Psoas muscle (tissue), 8 donors: ENCODE measurements around the gene SCN9A. TPM values are rescaled to one million over a fixed set of nuclear protein-coding genes. Genes with fewer than 3 reads are reported as not detected.

ENCODE experiments used
- ATAC-seq, 4 donors: fragments of 200-7000 bp; cut with Tn5 transposase; one replicate each; pipeline ENCODE4 v1.9.1; 2020; ENCODE audit warnings: moderate library complexity in 3 of 4, mild to moderate bottlenecking in 2 of 4
- DNase-seq, 2 donors: peaks; one replicate each; pipeline ENCODE4 v3.0.0-alpha.2; 2020
- H3K27ac ChIP-seq: fragments of 200-600 bp; one replicate; pipeline ENCODE4 v1.8.0; 2022
- H3K27me3 ChIP-seq, 3 donors: fragments of 200-600 bp in 1 of 3; one replicate each; pipeline versions ENCODE4 v1.6.1 to v1.8.0; 2013 to 2022; ENCODE audit warnings: low read length in 2 of 3, mild to moderate bottlenecking in 2 of 3, moderate library complexity in 1 of 3; ENCODE audit not compliant: insufficient read depth in 3 of 3
- H3K36me3 ChIP-seq, 2 donors: fragments of 200-600 bp in 1 of 2; one replicate each; pipeline versions ENCODE4 v1.6.1 to v1.8.0; 2013 to 2022; ENCODE audit warnings: low read depth in 1 of 2, mild to moderate bottlenecking in 1 of 2, moderate library complexity in 1 of 2; ENCODE audit not compliant: insufficient read depth in 1 of 2
- H3K4me1 ChIP-seq: fragments of 200-600 bp; one replicate; pipeline ENCODE4 v1.8.0; 2022
- H3K4me3 ChIP-seq: fragments of 200-600 bp; one replicate; pipeline ENCODE4 v1.8.0; 2022; ENCODE audit warnings: mild to moderate bottlenecking
- H3K9me3 ChIP-seq: fragments of 200-600 bp; one replicate; pipeline ENCODE4 v1.8.0; 2022
- WGBS, 3 donors: extraction: QIAGEN DNeasy Blood & Tissue Kit; methylation state at CpG; one replicate each; pipeline versions ENCODE4 v1.1.6 to v1.1.7; 2013; 5-methylcytosine and 5-hydroxymethylcytosine counted together
- intact Hi-C, 2 donors: fragments of 100-400 bp; cut with DNase I; formaldehyde crosslinking; loops; one replicate each; pipeline versions ENCODE4 v1.11.0 to v1.14.2; 2022
- polyA plus RNA-seq, 3 donors: library from polyadenylated mRNA; stranded (reverse); fragments of 200-250 nt; gene quantifications; one replicate each; pipeline ENCODE4 v1.2.3, GENCODE V29; 2013
- total RNA-seq, 4 donors: library from RNA; stranded (reverse); fragmentation: NEBNext Ultra II Directional in 2 of 4; extraction: Animal tissue kit (Norgen Biotek cat#: 25700) in 2 of 4; gene quantifications; one replicate each; pipeline versions ENCODE4 v1.2.1 to v1.2.4, GENCODE V29; 2021 to 2023
- TF ChIP-seq, protein P1 (sequence below): fragments of 200-600 bp; IDR thresholded peaks from one replicate; pipeline ENCODE4 v1.8.0; 2022; ENCODE audit warnings: antibody characterized with exemption
- donor health status: healthy with polysubstance abuse.
- donor health status: DM: no; HTN: no; CAD: no; lungs with moderate emphysema.
- donor health status: Bipolar disorder and iron deficiency.
- donor health status: healthy.
- donor health status: DM: yes; HTN: yes; CAD: no.
- donor health status: DM: no; HTN: no; CAD: no.
- donor health status: DM: no; HTN: no; CAD: no.
- donor health status: DM: yes; HTN: yes; CAD: no.

Gene SCN9A
- total and polyA plus RNA-seq, 7 donors, result 0.06 to 1.1 (median 0.34) TPM

DNA sequence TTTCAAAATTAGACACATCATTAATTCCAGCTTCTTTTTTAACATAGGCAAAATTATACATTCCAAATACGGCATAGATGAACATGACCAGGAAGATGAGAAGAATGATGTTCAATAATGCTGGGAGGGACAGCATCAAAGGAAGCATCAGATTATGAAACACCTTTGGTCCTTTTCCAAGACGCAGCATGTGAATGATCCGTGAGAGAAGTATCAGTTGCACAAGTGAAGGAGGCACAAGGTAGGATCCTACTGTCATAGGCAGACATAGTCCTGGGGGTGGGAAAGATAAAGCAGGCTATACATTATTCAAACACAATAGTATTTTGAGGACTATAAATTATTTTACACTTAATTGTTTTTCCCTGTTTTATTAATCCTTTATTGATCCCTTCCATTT, 30.6 kb upstream of the SCN9A start:
- ATAC-seq, result no peak
- H3K27me3 ChIP-seq, result no peaks in the 10 kb centered on the region
- no peak overlapping the region for H3K4me3 ChIP-seq
- no peaks in the 10 kb centered on the region for H3K36me3 ChIP-seq
- H3K4me1 ChIP-seq, result no peaks in the 10 kb centered on the region
- no peaks in the 10 kb centered on the region for H3K9me3 ChIP-seq
- no peak overlapping the region for H3K27ac ChIP-seq
- WGBS, 3 donors, result 84 to 91% (median 85%) methylated on average over 3 of the region's 3 CpGs
- DNase-seq, result no peak
- TF ChIP-seq, protein P1, sequence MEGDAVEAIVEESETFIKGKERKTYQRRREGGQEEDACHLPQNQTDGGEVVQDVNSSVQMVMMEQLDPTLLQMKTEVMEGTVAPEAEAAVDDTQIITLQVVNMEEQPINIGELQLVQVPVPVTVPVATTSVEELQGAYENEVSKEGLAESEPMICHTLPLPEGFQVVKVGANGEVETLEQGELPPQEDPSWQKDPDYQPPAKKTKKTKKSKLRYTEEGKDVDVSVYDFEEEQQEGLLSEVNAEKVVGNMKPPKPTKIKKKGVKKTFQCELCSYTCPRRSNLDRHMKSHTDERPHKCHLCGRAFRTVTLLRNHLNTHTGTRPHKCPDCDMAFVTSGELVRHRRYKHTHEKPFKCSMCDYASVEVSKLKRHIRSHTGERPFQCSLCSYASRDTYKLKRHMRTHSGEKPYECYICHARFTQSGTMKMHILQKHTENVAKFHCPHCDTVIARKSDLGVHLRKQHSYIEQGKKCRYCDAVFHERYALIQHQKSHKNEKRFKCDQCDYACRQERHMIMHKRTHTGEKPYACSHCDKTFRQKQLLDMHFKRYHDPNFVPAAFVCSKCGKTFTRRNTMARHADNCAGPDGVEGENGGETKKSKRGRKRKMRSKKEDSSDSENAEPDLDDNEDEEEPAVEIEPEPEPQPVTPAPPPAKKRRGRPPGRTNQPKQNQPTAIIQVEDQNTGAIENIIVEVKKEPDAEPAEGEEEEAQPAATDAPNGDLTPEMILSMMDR, result no peak
- intact Hi-C loops, result no loop called here

- Histone ChIP-seq H3K4me1 (no peaks in the 10 kb centered on the region), H3K4me3 (no peak overlapping the region), H3K36me3 (no peaks in the 10 kb centered on the region), H3K27me3 (no peaks in the 10 kb centered on the region), H3K9me3 (no peaks in the 10 kb centered on the region), H3K27ac (no peak overlapping the region)
- intact Hi-C loops, result no loop called here
- DNase-seq (no peak), ATAC-seq (no peak)
- 88 to 93% (median 93%) methylated on average over 6 of the region's 6 CpGs for WGBS, 3 donors
- TF ChIP-seq, protein P1, result no peak
These were observed 29.8 kb upstream of the SCN9A start for GRCh38 chr2:166405569-166405926.

DNA sequence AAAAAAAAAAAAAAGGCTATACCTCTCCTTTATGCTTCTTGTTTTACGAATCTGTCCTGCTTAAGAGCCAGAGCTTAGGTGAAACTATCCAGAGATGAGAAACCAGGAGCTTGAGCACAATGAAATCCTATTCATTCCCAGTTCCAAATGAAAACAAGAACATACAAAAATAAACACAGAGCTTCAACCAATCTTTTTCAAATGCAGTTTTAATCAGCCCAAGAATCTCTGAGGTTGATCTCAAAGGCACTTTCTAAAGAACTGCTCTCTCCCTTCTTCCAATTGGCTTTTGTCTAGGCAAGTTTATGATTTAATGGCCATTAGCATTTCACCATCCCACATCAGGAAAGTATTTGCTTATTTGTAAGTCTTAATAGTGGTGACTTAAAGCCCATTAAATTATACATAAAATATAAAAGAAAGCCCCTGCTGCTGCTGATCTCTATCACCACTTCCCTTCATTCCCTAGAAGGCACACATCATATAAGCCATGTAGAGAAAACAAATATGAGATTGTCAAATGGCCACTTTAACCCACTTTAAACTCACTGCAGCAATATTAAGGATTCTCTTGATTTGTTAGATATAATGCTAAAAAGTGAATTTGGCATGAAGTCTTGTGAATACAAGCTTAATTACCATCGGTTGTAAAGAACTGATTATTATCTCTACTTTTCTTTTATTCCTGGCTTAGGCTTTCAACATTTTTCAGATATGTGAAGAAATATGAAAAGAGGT, 29.3 kb upstream of the SCN9A start:
- TF ChIP-seq, protein P1, result no peak
- Histone ChIP-seq H3K4me3 (no peak overlapping the region), H3K27ac (no peak overlapping the region), H3K27me3 (no peaks in the 10 kb centered on the region), H3K4me1 (no peaks in the 10 kb centered on the region), H3K9me3 (no peaks in the 10 kb centered on the region), H3K36me3 (no peaks in the 10 kb centered on the region)
- intact Hi-C loops, result no loop called here
- DNase-seq, result no peak
- 82 to 86% (median 83%) methylated on average over 2 of the region's 2 CpGs for WGBS, 3 donors
- ATAC-seq, result no peak

GRCh38 chr2:166394245-166394644, 18.5 kb upstream of the SCN9A start:
- Histone ChIP-seq H3K27ac (no peak overlapping the region), H3K36me3 (no peaks in the 10 kb centered on the region), H3K4me3 (no peak overlapping the region), H3K27me3 (peaks cover 0 to 2% (median 0%) of the 10 kb centered on the region in 3 donors), H3K9me3 (no peaks in the 10 kb centered on the region), H3K4me1 (no peaks in the 10 kb centered on the region)
- DNase-seq (no peak), ATAC-seq (no peak)
- 92 to 100% (median 97%) methylated on average over 1 of the region's 1 CpG for WGBS, 3 donors
- intact Hi-C loops, result no loop called here
- TF ChIP-seq, protein P1, result no peak

- peaks cover 0 to 2% (median 0%) of the 10 kb centered on the region in 3 donors for H3K27me3 ChIP-seq
- no peak for ATAC-seq
- no peaks in the 10 kb centered on the region for H3K4me1 ChIP-seq
- TF ChIP-seq, protein P1, result no peak
- no peak for DNase-seq
- intact Hi-C loops, result no loop called here
- H3K27ac ChIP-seq, result no peak overlapping the region
- no peak overlapping the region for H3K4me3 ChIP-seq
- no peaks in the 10 kb centered on the region for H3K9me3 ChIP-seq
- WGBS, 3 donors, result 83 to 88% (median 84%) methylated on average over 3 of the region's 3 CpGs
- no peaks in the 10 kb centered on the region for H3K36me3 ChIP-seq
These were observed 17.3 kb upstream of the SCN9A start for GRCh38 chr2:166393008-166393407.
